DMS53 (cell line): Measurements from ENCODE around the gene ATXN1.

ENCODE experiments used
- DNase-seq: peaks from one replicate; lab custom pipeline; 2025; lab: John Stamatoyannopoulos, UW

The ATXN1 gene

GRCh38 chr6:16331384-16332174 lies 429.7 kb downstream of the ATXN1 start:
- peak; percentile 87 for DNase-seq

GRCh38 chr6:16329233-16329632 lies 432.0 kb downstream of the ATXN1 start:
- DNase-seq = no peak

GRCh38 chr6:16327777-16328325 lies 433.4 kb downstream of the ATXN1 start:
- no peak for DNase-seq

GRCh38 chr6:16326971-16327776 lies 434.1 kb downstream of the ATXN1 start:
- DNase-seq = no peak

GRCh38 chr6:16326531-16326930 lies 434.7 kb downstream of the ATXN1 start:
- no peak for DNase-seq

- DNase-seq = peak; percentile 8
Measured at GRCh38 chr6:16324606-16325225, 436.5 kb downstream of the ATXN1 start.

GRCh38 chr6:16324184-16324583 lies 437.1 kb downstream of the ATXN1 start:
- DNase-seq = no peak

GRCh38 chr6:16322666-16323312 lies 438.5 kb downstream of the ATXN1 start:
- DNase-seq = peak; percentile 96

GRCh38 chr6:16321826-16322225 lies 439.4 kb downstream of the ATXN1 start:
- no peak for DNase-seq

- DNase-seq = no peak
Measured at GRCh38 chr6:16321341-16321710, 439.9 kb downstream of the ATXN1 start.

- peak; percentile 61 for DNase-seq
Measured at GRCh38 chr6:16320533-16321340, 440.5 kb downstream of the ATXN1 start.

GRCh38 chr6:16319813-16320532 lies 441.3 kb downstream of the ATXN1 start:
- peak; percentile 92 for DNase-seq

GRCh38 chr6:16318953-16319720 lies 442.1 kb downstream of the ATXN1 start:
- DNase-seq = no peak

GRCh38 chr6:16318538-16318937 lies 442.7 kb downstream of the ATXN1 start:
- DNase-seq = no peak

- DNase-seq = peak; percentile 61
Measured at GRCh38 chr6:16316741-16317251, 444.5 kb downstream of the ATXN1 start.

GRCh38 chr6:16314296-16314695 lies 447.0 kb downstream of the ATXN1 start:
- DNase-seq = no peak

GRCh38 chr6:16313732-16314131 lies 447.5 kb downstream of the ATXN1 start:
- DNase-seq = no peak

GRCh38 chr6:16311763-16312162 lies 449.5 kb downstream of the ATXN1 start:
- no peak for DNase-seq

- DNase-seq = no peak
Measured at GRCh38 chr6:16306334-16306733, 454.9 kb downstream of the ATXN1 start.
